ENCODE data around the gene HSPB1.
A peak's percentile ranks its signal among the peaks of the same experiment; 100 is the strongest.

HSPB1 gene

DNA sequence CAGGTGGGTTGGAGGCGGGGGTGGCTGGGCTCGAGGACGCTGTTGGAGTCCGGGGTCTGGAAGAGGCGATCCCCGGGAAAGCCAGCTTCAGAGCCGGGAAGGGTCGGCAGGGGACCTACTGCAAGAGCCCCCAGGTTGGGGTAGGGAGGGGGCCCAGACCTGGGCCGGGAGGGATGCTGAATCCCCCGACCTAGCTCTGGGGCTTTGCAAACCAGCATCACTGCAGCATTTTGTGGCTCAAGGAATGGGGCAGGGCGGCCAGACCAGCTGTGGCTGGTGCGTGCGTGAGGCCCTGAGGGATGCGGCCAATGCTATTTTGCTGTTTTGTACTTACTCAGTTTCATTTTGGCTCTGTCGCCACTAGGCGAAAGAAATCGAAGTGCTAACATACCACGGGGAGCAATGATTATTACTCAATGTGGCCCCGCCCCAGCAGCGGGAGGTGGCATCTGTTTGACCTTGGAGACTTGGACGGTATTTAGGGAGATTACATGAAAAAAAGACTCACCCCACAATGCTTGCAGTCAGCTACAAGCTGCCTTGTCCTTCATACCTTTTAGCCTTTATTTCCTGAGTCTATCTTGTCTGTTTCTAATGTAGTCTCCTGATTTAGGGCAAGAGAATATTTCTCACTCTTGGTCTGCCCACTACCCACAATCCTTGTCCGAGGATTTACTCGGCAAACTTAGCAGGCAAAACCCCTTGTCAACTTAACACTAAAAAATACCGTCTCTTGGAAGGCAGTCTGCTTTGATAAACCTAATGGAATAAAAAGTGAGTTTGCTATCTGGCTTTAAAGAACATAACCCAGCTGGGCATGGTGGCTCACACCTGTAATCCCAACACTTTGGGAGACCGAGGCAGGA is 16.2 kb downstream of the HSPB1 start:
- DNase-seq: peak; percentile 41 to 61 (median 54)
- H3K4me3 ChIP-seq (ENCODE audit: insufficient read depth, low read depth, low read length, poor library complexity, severe bottlenecking): peak overlapping the region; percentile 77
- peaks cover 16% of the 10 kb centered on the region for H3K4me1 ChIP-seq (ENCODE audit: control insufficient read depth, insufficient read depth, low read length, poor library complexity, severe bottlenecking)
- H3K36me3 ChIP-seq (ENCODE audit: control insufficient read depth, insufficient read depth, low read length): no peaks in the 10 kb centered on the region
- peak overlapping the region; percentile 80 for H3K27ac ChIP-seq (ENCODE audit: insufficient read depth, low read length, poor library complexity, severe bottlenecking)
- H3K27me3 ChIP-seq (replicated peaks; ENCODE audit: control insufficient read depth, insufficient read depth, low read length, poor library complexity, severe bottlenecking): no peaks in the 10 kb centered on the region
- no peaks in the 10 kb centered on the region for H3K9me3 ChIP-seq (ENCODE audit: control insufficient read depth, low read length)

- peaks cover 19% of the 10 kb centered on the region for H3K36me3 ChIP-seq (ENCODE audit: control insufficient read depth, insufficient read depth, low read length)
- no peaks in the 10 kb centered on the region for H3K9me3 ChIP-seq (ENCODE audit: control insufficient read depth, low read length)
- no peak overlapping the region for H3K27ac ChIP-seq (ENCODE audit: insufficient read depth, low read length, poor library complexity, severe bottlenecking)
- no peak overlapping the region for H3K4me3 ChIP-seq (ENCODE audit: insufficient read depth, low read depth, low read length, poor library complexity, severe bottlenecking)
- H3K27me3 ChIP-seq (replicated peaks; ENCODE audit: control insufficient read depth, insufficient read depth, low read length, poor library complexity, severe bottlenecking): no peaks in the 10 kb centered on the region
- no peaks in the 10 kb centered on the region for H3K4me1 ChIP-seq (ENCODE audit: control insufficient read depth, insufficient read depth, low read length, poor library complexity, severe bottlenecking)
- no peak for DNase-seq
These were observed 22.6 kb downstream of the HSPB1 start for GRCh38 chr7:76325092-76325491.

GRCh38 chr7:76325811-76326210 is 23.3 kb downstream of the HSPB1 start:
- Histone ChIP-seq H3K4me3 (ENCODE audit: insufficient read depth, low read depth, low read length, poor library complexity, severe bottlenecking) (no peak overlapping the region), H3K4me1 (ENCODE audit: control insufficient read depth, insufficient read depth, low read length, poor library complexity, severe bottlenecking) (no peaks in the 10 kb centered on the region), H3K36me3 (ENCODE audit: control insufficient read depth, insufficient read depth, low read length) (peaks cover 19% of the 10 kb centered on the region), H3K9me3 (ENCODE audit: control insufficient read depth, low read length) (no peaks in the 10 kb centered on the region), H3K27me3 (replicated peaks; ENCODE audit: control insufficient read depth, insufficient read depth, low read length, poor library complexity, severe bottlenecking) (no peaks in the 10 kb centered on the region), H3K27ac (ENCODE audit: insufficient read depth, low read length, poor library complexity, severe bottlenecking) (no peak overlapping the region)
- DNase-seq: no peak

GRCh38 chr7:76326646-76327233 is 24.3 kb downstream of the HSPB1 start:
- Histone ChIP-seq H3K27me3 (replicated peaks; ENCODE audit: control insufficient read depth, insufficient read depth, low read length, poor library complexity, severe bottlenecking) (no peaks in the 10 kb centered on the region), H3K4me1 (ENCODE audit: control insufficient read depth, insufficient read depth, low read length, poor library complexity, severe bottlenecking) (no peaks in the 10 kb centered on the region), H3K27ac (ENCODE audit: insufficient read depth, low read length, poor library complexity, severe bottlenecking) (no peak overlapping the region), H3K4me3 (ENCODE audit: insufficient read depth, low read depth, low read length, poor library complexity, severe bottlenecking) (no peak overlapping the region), H3K9me3 (ENCODE audit: control insufficient read depth, low read length) (no peaks in the 10 kb centered on the region), H3K36me3 (ENCODE audit: control insufficient read depth, insufficient read depth, low read length) (peaks cover 19% of the 10 kb centered on the region)
- no peak for DNase-seq

GRCh38 chr7:76327610-76328009 is 25.1 kb downstream of the HSPB1 start:
- H3K27me3 ChIP-seq (replicated peaks; ENCODE audit: control insufficient read depth, insufficient read depth, low read length, poor library complexity, severe bottlenecking): no peaks in the 10 kb centered on the region
- DNase-seq: no peak
- H3K4me3 ChIP-seq (ENCODE audit: insufficient read depth, low read depth, low read length, poor library complexity, severe bottlenecking): no peak overlapping the region
- no peaks in the 10 kb centered on the region for H3K9me3 ChIP-seq (ENCODE audit: control insufficient read depth, low read length)
- peaks cover 19% of the 10 kb centered on the region for H3K36me3 ChIP-seq (ENCODE audit: control insufficient read depth, insufficient read depth, low read length)
- no peaks in the 10 kb centered on the region for H3K4me1 ChIP-seq (ENCODE audit: control insufficient read depth, insufficient read depth, low read length, poor library complexity, severe bottlenecking)
- H3K27ac ChIP-seq (ENCODE audit: insufficient read depth, low read length, poor library complexity, severe bottlenecking): no peak overlapping the region

GRCh38 chr7:76328389-76328788 is 25.9 kb downstream of the HSPB1 start:
- no peak for DNase-seq
- peaks cover 19% of the 10 kb centered on the region for H3K36me3 ChIP-seq (ENCODE audit: control insufficient read depth, insufficient read depth, low read length)
- H3K27ac ChIP-seq (ENCODE audit: insufficient read depth, low read length, poor library complexity, severe bottlenecking): no peak overlapping the region
- no peak overlapping the region for H3K4me3 ChIP-seq (ENCODE audit: insufficient read depth, low read depth, low read length, poor library complexity, severe bottlenecking)
- no peaks in the 10 kb centered on the region for H3K4me1 ChIP-seq (ENCODE audit: control insufficient read depth, insufficient read depth, low read length, poor library complexity, severe bottlenecking)
- no peaks in the 10 kb centered on the region for H3K9me3 ChIP-seq (ENCODE audit: control insufficient read depth, low read length)
- no peaks in the 10 kb centered on the region for H3K27me3 ChIP-seq (replicated peaks; ENCODE audit: control insufficient read depth, insufficient read depth, low read length, poor library complexity, severe bottlenecking)

DNA sequence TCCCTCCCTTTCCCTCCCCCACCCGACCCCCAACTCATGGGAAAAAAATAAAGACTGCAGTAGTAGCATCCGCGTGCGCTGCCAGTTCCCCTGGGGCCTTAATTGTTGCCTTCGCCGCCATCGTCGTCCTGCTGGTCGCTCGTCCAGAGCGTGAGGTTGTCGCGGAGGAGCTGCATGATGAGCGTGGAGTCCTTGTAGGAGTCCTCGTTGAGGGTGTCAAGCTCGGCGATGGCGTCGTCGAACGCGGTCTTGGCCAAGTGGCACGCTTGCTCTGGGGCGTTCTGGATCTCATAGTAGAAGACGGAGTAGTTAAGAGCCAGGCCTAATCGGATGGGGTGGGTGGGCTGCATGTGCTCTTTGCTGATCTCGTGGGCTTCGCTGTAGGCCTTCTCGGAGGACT is 27.0 kb downstream of the HSPB1 start:
- H3K27ac ChIP-seq (ENCODE audit: insufficient read depth, low read length, poor library complexity, severe bottlenecking): no peak overlapping the region
- no peaks in the 10 kb centered on the region for H3K4me1 ChIP-seq (ENCODE audit: control insufficient read depth, insufficient read depth, low read length, poor library complexity, severe bottlenecking)
- H3K9me3 ChIP-seq (ENCODE audit: control insufficient read depth, low read length): no peaks in the 10 kb centered on the region
- no peak overlapping the region for H3K4me3 ChIP-seq (ENCODE audit: insufficient read depth, low read depth, low read length, poor library complexity, severe bottlenecking)
- no peaks in the 10 kb centered on the region for H3K27me3 ChIP-seq (replicated peaks; ENCODE audit: control insufficient read depth, insufficient read depth, low read length, poor library complexity, severe bottlenecking)
- peaks cover 19% of the 10 kb centered on the region for H3K36me3 ChIP-seq (ENCODE audit: control insufficient read depth, insufficient read depth, low read length)
- no peak for DNase-seq

- DNase-seq: no peak
- H3K4me1 ChIP-seq (ENCODE audit: control insufficient read depth, insufficient read depth, low read length, poor library complexity, severe bottlenecking): no peaks in the 10 kb centered on the region
- no peak overlapping the region for H3K4me3 ChIP-seq (ENCODE audit: insufficient read depth, low read depth, low read length, poor library complexity, severe bottlenecking)
- no peaks in the 10 kb centered on the region for H3K27me3 ChIP-seq (replicated peaks; ENCODE audit: control insufficient read depth, insufficient read depth, low read length, poor library complexity, severe bottlenecking)
- no peak overlapping the region for H3K27ac ChIP-seq (ENCODE audit: insufficient read depth, low read length, poor library complexity, severe bottlenecking)
- peaks cover 19% of the 10 kb centered on the region for H3K36me3 ChIP-seq (ENCODE audit: control insufficient read depth, insufficient read depth, low read length)
- H3K9me3 ChIP-seq (ENCODE audit: control insufficient read depth, low read length): no peaks in the 10 kb centered on the region
These were observed 27.8 kb downstream of the HSPB1 start for GRCh38 chr7:76330261-76330660.

DNA sequence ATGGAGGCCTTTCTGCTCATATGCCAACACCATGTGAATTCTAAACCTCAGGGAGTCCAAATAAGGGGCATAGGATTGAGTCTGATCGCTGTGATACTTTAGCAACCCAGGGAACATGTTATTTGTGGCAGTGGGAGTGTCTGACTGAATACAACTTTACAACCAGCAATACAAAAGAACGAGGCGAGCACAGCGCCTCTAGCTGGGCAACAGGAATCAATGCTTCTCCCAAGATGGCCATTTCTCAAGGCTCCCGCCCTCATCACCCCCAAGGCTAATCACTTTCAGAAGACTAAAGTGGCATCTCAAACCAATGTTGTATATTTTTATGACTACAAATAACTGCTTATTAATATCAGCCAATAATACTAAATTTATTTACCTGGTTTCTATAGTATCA is 28.2 kb downstream of the HSPB1 start:
- Histone ChIP-seq H3K27me3 (replicated peaks; ENCODE audit: control insufficient read depth, insufficient read depth, low read length, poor library complexity, severe bottlenecking) (no peaks in the 10 kb centered on the region), H3K27ac (ENCODE audit: insufficient read depth, low read length, poor library complexity, severe bottlenecking) (no peak overlapping the region), H3K36me3 (ENCODE audit: control insufficient read depth, insufficient read depth, low read length) (peaks cover 19% of the 10 kb centered on the region), H3K4me1 (ENCODE audit: control insufficient read depth, insufficient read depth, low read length, poor library complexity, severe bottlenecking) (no peaks in the 10 kb centered on the region), H3K4me3 (ENCODE audit: insufficient read depth, low read depth, low read length, poor library complexity, severe bottlenecking) (no peak overlapping the region), H3K9me3 (ENCODE audit: control insufficient read depth, low read length) (no peaks in the 10 kb centered on the region)
- no peak for DNase-seq

DNA sequence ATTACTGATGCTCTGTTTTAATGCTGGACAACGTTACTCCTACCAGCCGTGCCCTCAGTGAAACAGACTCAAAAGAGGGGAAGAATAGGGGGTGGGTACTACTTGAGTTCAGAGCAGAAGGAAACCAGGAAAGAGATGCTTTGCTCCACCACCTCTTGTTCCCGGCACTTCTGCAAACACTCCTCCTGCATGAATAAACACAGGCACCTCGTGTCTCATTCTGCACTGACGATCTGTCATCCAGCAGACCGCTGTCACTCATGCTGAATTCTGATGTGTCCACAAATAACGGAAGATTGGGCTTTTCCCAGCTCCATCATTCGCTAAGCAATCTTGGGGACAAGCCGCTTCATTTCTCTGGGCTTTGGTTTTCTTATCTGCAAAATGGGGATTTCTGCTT is 29.6 kb downstream of the HSPB1 start:
- Histone ChIP-seq H3K27ac (ENCODE audit: insufficient read depth, low read length, poor library complexity, severe bottlenecking) (no peak overlapping the region), H3K4me1 (ENCODE audit: control insufficient read depth, insufficient read depth, low read length, poor library complexity, severe bottlenecking) (no peaks in the 10 kb centered on the region), H3K9me3 (ENCODE audit: control insufficient read depth, low read length) (no peaks in the 10 kb centered on the region), H3K27me3 (replicated peaks; ENCODE audit: control insufficient read depth, insufficient read depth, low read length, poor library complexity, severe bottlenecking) (no peaks in the 10 kb centered on the region), H3K4me3 (ENCODE audit: insufficient read depth, low read depth, low read length, poor library complexity, severe bottlenecking) (no peak overlapping the region), H3K36me3 (ENCODE audit: control insufficient read depth, insufficient read depth, low read length) (peaks cover 19% of the 10 kb centered on the region)
- no peak for DNase-seq

Measured in effector memory CD4-positive, alpha-beta T cell (primary cell).